T1000 (cell line): ENCODE results near the gene THSD4.

Experiments
- DNase-seq: peaks from one replicate; lab custom pipeline; 2025; ENCODE audit warnings: mixed read lengths; lab: John Stamatoyannopoulos, UW

THSD4 gene

DNA sequence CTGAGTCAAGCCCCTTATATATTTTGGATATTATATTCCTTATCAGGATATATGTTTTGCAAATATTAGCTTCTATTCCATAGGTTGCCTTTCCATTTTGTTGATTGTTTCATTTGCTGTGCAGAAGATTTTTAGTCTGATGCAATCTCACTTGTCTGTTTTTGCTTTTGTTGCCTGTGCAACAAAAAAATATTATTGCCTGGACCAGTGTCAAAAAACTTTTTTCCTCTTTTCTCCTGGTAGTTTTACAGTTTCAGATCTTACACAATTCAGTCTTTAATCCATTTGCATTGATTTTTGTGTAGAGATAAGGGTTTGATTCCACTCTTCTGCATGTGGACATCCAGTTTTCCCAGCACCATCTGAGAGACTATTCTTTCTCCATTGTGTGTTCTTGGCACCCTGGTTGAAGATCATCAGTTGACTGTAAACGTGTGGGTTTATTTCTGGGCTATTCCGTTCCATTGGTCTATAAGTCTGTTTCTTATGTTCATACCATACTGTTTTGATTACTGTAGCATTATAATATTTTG lies 466.2 kb downstream of the THSD4 start:
- no peak for DNase-seq

DNA sequence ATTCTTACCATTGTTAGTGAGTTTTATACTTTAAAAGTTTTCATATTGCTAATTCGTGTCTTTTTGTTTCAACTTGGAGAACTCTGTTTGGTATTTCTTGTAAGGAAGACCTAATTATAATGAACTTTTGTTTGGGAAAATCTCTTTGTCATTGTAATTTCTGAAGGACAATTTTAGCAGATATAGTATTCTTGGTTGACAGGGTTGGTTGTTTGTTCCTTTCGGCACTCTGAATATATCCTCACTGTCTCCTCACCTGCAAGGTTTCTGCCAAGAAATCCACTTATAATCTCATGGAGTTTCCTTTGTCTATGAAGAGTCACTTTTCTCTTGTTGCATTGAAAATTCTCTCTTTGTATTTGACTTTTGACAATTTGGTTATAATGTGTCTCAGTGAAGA lies 469.9 kb downstream of the THSD4 start:
- no peak for DNase-seq

DNA sequence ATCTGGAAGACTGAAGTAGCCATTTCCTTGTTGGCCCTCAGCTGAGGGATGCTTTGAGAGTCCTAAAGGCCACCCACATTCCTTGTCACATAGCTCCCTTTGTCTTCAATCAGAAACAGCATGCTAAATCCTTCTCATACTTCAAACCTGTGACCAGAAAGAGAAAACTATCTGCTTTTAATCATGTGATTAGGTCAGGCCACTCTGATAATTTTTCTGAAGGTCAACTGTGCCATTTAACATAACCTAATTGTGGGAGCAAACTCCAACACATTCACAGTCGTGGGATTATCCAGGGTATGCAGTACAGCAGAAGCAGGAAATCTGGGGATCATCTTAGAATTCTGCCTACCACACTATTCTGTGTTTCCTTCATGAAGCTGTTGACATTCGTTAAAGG lies 471.2 kb downstream of the THSD4 start:
- DNase-seq: no peak

DNA sequence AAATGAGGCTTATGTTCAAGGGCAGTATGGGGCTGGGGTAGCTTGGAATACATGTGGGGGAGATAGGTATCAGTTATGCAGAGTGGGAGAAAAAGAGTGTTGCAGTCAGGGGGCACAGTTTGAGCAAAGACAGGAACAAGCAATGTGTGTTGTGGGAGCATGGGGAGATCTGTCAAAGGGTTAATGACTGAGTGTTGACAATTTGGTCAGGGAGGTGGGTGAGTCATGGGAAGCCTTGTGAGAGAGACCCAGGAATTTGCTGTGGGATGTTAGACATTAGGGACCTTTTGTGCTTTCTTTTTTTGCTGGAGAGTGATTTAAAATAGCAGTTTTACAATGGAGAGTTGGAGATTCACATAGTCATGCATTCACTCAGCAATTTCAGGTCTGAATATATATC lies 473.5 kb downstream of the THSD4 start:
- no peak for DNase-seq

DNA sequence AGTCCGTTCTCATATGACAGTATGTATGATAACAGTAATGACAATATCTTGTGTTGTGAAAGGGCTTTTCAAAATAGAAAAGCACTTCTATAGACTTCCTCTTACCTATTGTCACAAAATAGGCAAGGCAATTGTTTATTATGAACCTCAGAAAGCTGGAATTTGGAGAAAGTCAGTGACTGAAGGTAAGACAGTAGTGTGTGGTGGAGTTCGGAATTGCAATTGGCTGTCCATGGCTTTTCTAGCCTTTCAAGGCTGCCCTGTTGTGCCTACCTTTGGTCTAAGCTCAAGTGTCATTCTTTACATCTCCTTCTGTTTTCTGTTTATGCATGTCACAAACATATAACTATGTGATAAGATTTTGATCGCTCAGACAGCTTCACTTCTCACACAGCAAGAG lies 475.8 kb downstream of the THSD4 start:
- DNase-seq: no peak

DNA sequence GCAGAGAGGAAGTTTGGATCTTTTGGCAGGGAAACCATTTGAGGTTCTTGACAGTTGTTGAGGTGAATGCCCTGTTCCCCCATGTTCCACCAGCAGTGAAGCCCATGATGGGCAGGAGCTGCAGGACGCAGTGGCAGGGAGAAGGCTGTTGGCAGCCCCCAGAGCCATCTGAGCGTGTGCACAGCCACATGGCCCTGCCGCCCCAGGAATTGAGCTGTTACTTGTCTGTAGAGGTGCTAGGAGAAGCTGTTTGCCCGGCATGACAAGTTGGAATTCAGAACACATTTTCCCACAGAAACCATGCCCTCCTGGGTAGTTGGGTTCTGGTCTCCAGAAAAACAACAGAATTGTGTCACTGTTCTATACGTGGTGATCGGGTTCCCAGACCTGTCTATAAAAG lies 476.9 kb downstream of the THSD4 start:
- no peak for DNase-seq

DNA sequence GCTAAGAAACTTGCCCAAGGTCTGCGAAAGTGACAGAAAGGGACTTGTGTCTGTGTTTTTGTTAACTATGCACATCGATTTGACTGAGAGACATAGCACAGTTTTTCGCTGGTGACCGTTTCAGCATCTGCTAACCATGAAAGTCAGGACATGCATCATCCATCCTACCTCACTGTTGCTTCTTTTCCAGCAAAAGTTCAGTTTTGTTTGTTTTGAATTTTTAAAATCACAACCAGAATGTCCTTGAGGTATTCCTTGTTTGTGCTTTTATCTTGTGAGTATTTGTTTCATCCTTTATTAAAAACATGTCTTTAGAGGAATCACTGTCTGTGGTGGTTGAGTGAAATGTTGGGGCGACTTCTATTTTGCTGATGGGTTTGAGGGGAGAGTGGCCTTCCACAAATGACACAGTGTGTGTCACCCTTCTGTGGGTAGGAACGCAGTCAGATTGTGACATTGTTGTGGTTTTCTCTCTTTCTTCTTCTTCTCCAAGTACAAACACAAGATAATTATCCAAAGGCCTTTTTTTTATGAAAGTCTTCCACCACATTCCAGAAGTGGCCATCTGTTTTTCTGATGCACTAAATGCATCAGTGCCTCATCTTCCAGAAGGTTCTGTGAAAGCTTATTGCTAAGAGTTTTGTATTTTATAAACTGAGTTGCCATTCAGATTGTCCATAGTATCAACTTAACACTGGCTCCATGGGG lies 480.7 kb downstream of the THSD4 start:
- DNase-seq: no peak

DNA sequence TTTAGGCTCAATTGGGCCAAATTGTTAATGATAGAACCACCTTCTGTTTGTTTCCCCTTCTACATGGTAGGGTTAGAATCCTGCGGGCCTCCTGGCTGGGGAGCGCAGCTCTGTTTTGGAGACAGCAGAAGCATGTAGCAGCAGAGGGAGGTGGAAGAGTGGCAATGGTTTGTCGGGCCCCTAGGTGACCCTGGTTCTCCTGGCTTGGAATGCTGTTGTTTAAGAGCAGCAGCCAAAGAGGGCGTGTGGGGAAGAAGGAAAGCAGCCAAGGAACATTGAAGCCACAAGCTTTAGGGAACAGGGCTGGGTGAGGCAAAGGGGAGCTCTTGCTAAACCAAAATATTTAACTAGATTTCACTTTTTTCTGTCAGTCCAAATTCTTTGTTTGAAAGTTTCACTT lies 481.4 kb downstream of the THSD4 start:
- no peak for DNase-seq

DNA sequence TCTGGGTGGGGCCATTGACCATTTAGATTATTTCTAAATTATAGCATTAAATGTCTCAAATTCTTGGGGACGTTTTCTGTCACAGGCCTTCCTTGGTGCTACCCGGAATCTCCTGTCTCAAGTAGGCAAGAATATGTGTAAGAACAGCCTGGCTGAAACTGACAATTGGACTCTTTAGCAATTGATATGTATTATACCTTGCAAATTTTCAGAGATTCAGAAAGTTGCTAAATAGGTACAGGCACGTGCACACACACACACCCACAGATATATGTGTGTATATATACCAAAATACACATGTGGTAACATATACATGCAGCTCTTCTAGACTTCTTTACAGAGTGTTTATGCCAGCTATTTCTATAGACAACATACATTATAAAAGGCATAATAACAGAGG lies 481.9 kb downstream of the THSD4 start:
- no peak for DNase-seq

DNA sequence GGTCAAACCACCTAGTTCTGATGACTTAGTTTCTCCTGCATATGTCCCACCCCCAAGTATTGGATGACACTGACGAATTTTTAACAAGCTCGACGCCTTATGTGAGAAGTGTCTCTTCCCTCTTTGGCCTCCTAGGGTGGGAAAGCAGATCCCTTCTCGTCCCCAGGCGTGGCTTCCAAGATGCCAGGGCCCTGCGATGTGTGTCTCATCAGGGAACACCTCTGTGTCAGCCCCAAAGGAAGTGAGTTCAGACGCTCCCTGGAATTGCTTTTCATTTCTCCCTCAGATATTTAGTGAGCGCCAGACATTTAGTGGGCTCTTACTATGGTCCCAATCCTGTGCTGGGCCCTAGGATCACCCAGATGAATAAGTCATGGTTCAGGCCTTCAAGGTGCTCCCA lies 482.4 kb downstream of the THSD4 start:
- DNase-seq: no peak

DNA sequence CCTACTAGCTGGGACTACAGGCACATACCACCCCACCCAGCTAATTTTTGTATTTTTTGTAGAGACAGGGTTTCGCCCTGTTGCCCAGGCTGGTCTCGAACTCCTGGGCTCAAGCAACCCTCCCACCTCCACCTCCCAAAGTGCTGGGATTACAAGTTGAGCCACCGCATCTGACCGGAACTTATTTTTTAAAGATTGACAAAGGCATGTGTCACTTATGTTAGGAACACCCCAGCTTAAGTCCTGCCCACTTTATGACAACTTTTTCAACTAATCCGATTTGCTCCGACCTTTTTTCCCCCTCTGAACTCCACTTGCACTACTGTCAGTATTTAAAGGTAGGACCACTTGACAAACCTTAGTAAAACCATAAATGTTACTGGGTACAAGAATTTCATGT lies 483.5 kb downstream of the THSD4 start:
- no peak for DNase-seq

DNA sequence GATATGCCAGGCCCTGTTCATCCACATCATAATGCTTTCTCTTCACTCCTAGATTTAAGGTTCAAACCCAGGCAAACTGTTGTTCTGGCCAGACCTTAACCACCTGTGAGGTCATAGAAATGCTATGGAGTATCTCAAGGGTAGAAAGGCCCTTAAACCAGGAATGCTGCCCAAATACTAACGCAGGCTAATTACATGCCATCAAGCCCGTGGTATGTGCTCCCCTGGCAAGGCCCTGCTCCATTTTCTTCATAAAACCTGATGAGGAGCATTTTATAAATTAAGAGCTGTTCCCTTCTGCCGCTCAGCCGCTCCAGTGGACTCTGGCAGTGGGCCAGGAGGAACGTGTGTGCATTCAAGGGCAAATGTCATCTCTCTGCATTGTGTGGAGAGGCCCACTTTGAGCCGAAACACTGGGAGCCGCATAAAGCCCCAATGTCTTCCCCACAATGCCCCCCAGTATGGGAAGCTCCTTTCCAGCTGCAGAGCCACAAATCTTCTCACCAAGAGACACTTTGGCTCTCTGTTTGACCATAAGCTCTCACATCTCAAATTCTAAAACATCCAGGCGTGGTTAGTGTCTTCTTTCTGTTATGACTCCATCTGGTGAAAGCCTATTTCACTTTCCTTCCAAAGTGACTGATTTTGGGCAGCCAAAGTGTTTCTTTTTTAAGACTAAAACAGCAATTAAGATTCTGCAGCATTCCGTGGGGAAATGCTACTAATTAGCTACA lies 484.3 kb downstream of the THSD4 start:
- no peak for DNase-seq

DNA sequence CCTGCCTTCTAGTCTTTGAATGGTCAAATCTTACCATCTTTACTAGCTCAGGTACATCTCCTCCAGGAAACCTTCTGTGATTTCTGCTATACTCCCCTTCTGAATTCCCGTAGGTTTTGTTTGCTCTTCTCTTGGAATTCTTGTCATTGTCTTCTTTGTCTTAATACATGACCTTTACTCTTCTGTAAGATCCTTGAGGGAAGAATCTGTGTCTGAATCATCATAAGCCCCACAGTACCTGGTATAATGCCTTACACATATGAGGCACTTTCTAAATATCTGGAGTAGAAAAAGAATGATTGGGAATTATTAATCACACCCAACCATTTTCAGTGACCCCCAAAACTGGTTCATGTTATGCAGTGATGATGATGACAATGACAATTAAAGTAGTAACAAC lies 485.0 kb downstream of the THSD4 start:
- DNase-seq: no peak

DNA sequence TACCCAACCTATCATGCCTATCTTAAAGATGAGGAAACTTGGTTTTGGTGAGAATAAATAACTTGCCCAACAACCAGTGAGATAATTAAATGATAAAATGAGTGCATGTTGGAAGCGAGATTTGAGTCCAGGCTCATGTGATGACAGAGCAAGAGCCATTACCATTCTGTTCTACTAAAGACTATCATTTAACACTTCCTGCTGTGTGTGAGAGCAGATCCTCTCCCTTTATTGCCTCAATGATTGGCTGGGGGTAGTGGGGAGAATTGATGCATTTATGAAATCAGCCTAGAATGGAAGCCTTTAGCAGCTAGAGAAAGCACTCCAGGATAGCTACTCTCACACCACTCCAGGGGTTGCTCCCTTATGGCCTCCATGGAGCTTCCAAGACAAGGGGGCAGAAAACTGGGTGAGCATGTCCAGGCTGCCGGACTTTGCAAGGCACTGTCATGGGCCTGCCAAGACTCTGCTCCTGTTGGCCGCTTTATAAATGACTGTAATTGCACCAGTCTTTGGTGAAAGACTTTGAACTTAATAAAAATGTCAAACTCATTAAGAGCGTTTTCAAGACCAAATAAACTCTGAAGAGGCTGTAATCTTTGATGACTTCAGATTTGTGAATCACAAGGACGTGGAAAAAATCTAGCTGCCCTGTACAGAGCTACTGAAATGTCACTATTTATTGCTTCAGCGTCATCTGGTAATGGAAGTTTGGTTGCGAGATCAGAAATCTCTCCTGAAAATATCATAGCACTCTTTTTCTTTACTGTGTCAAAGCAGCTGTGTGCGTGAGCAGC lies 486.0 kb downstream of the THSD4 start:
- DNase-seq: no peak

DNA sequence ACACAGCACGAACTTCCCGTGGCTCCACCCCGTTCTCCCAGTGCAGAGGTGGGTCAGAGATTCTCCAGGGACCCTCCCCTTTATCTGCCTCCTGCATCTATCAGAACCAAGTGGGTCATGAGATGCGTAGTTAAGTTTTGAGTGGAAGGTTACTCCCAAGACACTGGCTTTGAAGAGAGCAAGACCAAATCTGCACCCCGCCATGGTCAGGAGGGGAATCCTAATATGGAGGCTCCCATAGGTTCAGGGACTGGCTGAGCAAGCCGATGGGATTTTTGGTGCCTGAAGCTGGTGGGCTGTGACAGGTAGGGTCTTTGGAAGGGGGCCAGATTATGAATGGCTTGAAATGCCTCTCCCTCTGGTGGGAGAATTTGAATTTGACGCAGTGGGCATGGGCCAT lies 488.1 kb downstream of the THSD4 start:
- no peak for DNase-seq

DNA sequence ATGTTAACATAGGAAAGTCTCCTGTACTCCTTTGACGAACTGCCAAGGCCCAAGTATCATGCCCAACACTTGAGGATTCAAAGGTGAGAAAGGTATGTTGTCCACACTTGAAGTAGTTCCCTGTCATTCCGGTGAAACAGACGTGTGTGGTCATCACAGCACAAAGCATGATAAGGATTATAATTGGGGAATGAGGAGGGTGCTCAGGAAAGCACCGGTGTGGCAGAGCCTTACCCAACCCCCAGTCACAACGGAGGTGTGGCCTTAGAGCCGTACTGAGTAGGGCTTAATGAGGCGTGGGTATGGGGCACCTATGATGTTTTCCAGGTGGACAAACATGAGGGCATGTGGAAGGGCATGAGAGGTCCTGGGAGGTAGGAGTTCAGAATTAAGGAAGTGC lies 492.1 kb downstream of the THSD4 start:
- no peak for DNase-seq

DNA sequence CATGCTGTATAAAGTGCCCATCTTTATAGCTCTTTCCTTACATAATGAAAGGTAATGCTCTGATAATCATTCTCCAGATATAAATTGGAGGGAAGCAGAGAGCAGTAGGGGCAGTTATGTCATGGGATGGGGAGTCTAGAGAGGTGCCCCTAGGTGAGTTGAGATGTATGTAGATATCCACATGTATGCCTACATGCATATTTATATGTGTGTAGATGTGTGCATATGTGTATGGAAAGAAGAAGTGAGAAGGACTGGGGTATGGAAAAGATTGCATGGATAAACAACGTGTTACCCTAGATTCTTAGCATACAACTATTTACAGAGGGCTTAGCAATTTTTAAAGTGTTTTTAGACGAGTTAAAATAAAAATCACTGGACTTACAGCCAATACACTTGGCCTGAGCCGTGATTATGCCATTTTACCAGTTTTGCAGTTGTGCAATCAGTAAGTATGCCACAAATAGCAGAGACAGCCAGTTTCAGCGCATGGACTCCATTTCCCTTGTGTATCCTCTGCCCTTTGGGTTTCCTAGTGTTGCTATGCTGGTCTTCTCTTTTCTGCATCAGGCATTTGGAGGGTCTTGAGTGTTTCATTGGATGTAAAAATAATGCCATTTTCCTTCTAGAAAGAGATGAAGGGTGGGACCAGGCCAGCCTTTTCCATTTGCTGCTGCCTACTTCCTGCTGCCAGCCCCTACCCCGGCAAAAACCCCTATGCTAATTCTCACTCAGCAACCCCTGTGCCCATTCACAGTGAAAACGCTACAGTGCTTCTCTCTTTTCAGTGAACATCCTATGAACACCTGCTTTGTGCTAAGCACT lies 495.7 kb downstream of the THSD4 start:
- DNase-seq: no peak

DNA sequence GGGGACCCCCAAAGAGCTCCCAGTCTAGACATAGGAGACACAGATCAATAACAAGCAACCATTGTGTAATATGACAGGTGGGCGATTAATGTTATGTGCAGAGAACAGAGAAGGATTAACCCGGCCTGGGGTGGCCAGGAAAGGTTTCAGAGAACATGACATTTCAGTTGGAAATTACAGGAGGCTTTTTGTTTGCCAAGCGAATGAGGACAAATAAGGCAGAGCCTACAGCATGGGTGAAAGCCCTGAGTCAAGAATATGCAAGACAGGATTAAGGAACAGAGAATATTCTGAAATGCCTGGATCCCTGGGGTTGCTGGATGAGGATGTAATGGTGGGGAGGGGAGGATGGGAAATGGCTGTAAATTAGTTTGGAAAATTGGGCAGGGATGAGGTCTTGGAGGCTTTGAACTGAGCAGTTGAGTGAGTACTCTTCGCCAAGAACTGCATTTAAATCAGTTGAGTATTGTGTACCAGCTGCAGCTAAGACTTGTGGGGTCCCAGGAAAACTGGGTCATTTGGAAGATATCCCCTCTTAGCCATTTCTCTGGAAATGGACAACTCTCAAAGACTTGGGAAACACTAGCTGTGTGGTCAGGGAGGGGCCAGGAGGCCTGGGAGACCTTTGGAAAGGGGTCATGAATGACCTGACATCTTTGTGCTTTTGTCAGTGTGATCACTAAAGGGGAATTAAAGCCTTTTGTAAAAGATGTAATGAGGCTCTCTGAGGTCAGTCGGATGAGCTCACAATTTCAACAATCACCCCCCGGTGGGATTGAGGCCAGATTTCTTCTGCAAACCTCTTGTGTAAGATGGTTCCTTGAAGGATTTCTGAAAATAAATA lies 496.5 kb downstream of the THSD4 start:
- no peak for DNase-seq

DNA sequence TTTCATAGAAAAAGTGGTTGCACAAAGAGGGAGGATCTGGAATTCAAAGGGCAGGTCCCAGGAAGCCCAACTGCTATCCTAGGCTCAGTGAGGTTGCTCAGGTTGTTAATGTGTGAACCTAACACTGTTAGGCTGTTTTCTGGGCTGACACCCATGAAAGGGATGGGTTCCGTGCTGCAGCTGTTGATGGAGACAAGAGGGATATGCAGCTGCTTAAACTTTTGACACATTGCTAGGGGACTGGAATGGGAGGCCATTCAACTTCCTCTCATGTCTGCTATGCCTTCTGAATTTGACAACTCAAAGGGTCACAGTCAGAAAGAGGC lies 497.1 kb downstream of the THSD4 start:
- no peak for DNase-seq

DNA sequence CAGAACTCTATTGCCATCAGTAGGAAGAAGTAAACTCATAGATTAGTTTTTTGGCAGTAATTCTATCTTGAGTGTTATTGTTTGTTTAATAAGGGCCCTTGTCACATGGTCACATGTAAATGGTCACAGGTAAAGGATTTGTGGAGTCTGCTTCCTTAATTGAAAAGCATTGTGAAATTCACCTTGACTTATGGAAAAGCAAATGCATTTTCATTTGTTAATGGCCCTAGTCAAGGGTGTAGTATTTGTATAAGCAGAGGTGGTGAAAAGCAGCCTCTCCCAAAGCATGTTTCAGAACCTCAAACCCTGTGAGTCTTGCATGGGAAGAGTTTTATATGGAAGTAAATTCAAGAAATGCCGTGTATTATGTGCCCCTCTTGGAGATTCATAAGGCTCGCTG lies 497.6 kb downstream of the THSD4 start:
- DNase-seq: no peak

DNA sequence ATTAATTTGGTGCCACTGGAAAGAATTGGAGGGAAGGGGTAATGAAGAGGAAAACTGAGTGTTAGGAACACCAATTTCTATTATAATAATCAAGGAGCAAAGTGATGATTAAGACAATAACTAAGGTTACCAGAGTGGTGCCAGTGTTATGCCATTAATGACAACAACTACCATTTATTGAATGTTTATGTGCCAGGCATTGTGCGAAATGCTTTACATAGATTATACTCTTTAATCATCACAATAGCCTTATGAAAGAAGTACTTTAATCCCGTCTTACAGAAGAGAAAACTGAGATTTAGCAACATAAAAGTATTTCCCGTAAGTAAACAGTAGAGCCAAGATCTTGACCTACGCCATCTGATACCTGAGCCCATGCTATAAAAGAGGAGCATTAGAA lies 507.8 kb downstream of the THSD4 start:
- DNase-seq: no peak
